HuH-7 (cell line): ENCODE results near the gene VSNL1.

Source experiments
- DNase-seq: peaks from one replicate; pipeline ENCODE4 v3.0.0; 2011; ENCODE audit warnings: low spot score

Gene VSNL1

GRCh38 chr2:17614174-17614930 is 73.9 kb downstream of the VSNL1 start:
- no peak for DNase-seq

GRCh38 chr2:17615147-17615546 is 74.7 kb downstream of the VSNL1 start:
- DNase-seq: no peak

- no peak for DNase-seq
Measured at GRCh38 chr2:17615728-17616351, 75.3 kb downstream of the VSNL1 start.

- no peak for DNase-seq
Measured at GRCh38 chr2:17616405-17616804, 75.9 kb downstream of the VSNL1 start.

GRCh38 chr2:17617516-17617915 is 77.0 kb downstream of the VSNL1 start:
- no peak for DNase-seq

- no peak for DNase-seq
Measured at GRCh38 chr2:17617955-17618354, 77.5 kb downstream of the VSNL1 start.

GRCh38 chr2:17620280-17620679 is 79.8 kb downstream of the VSNL1 start:
- no peak for DNase-seq

GRCh38 chr2:17620841-17621240 is 80.3 kb downstream of the VSNL1 start:
- no peak for DNase-seq

- DNase-seq: no peak
Measured at GRCh38 chr2:17621781-17622180, 81.3 kb downstream of the VSNL1 start.

GRCh38 chr2:17625446-17625845 is 85.0 kb downstream of the VSNL1 start:
- DNase-seq: no peak

- no peak for DNase-seq
Measured at GRCh38 chr2:17626986-17627385, 86.5 kb downstream of the VSNL1 start.

GRCh38 chr2:17627434-17627833 is 86.9 kb downstream of the VSNL1 start:
- no peak for DNase-seq

GRCh38 chr2:17628349-17629261 is 88.1 kb downstream of the VSNL1 start:
- no peak for DNase-seq

- DNase-seq: no peak
Measured at GRCh38 chr2:17630089-17630488, 89.6 kb downstream of the VSNL1 start.

- no peak for DNase-seq
Measured at GRCh38 chr2:17634997-17635396, 94.5 kb downstream of the VSNL1 start.

- DNase-seq: no peak
Measured at GRCh38 chr2:17636257-17636656, 95.8 kb downstream of the VSNL1 start.

GRCh38 chr2:17637131-17637906 is 96.8 kb downstream of the VSNL1 start:
- DNase-seq: no peak

- DNase-seq: no peak
Measured at GRCh38 chr2:17638196-17638743, 97.8 kb downstream of the VSNL1 start.

GRCh38 chr2:17640406-17640805 is 99.9 kb downstream of the VSNL1 start:
- DNase-seq: no peak

- DNase-seq: no peak
Measured at GRCh38 chr2:17643031-17643615, 102.6 kb downstream of the VSNL1 start.

- no peak for DNase-seq
Measured at GRCh38 chr2:17644997-17645720, 104.7 kb downstream of the VSNL1 start.
